Measurements from ENCODE around the gene HIC2.
"Not testable (repeated sequence)": the region's sequence is repeated elsewhere in the genome, so short reads cannot be mapped to it uniquely, and the experiment has no call there.

- TF ChIP-seq CTCF, POLR2A (IDR thresholded peaks at IDR 0.05): not testable (repeated sequence)
These were observed 9.4 kb upstream of the HIC2 start for GRCh38 chr22:21407792-21408191.
